ENCODE results near the gene KCNK1.
A peak's percentile ranks its signal among the peaks of the same experiment; 100 is the strongest.

The KCNK1 gene

DNA sequence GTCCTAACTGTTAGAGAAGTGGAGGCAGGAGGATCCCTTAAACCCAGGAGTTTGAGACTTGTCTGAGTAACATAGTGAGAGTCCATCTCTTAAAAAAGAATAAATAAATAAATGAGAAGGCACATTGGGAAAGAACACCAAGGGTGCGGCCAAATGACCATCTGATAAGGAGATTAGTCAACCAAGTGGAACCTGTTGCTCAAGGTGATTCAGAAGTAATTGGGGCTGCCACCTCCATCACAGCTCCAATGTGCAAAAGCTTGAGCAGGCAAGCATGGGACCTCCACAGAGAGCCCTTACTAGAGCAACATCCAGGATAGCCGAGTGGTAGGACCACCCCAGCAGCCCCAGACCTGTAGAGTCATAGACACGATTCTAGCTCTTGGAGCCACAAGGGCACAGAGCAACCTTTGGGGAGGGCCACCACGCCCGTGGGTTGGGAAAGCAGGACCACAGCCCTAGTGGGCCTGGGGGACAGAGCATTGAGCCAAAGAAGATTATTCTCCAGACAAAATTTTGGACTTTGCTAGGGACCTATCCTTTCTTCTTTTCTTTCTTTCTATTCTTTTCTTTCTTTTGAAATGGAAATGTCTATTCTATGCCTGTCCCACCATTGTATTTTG is 40.9 kb downstream of the KCNK1 start:
- H2BK120ac ChIP-seq (ENCODE audit: insufficient read depth, low read length, poor library complexity): no peak overlapping the region
- H3K4me2 ChIP-seq (ENCODE audit: low read length): no peak overlapping the region
- peaks cover 2% of the 10 kb centered on the region for H3K9me3 ChIP-seq (ENCODE audit: insufficient read depth, low read depth, low read length)
- H3K14ac ChIP-seq (ENCODE audit: low read length): no peak overlapping the region
- no peak overlapping the region for H3K9ac ChIP-seq (ENCODE audit: low read length)
- no peaks in the 10 kb centered on the region for H3K36me3 ChIP-seq (ENCODE audit: control insufficient read depth in 1 of 2, insufficient read depth in 2 of 2, low read length in 2 of 2)
- H3K23ac ChIP-seq (ENCODE audit: low read length): no peak overlapping the region
- H4K8ac ChIP-seq (ENCODE audit: low read depth, low read length): no peak overlapping the region
- H4K12ac ChIP-seq (ENCODE audit: low read depth, low read length): no peak overlapping the region
- H3K4me1 ChIP-seq (ENCODE audit: control insufficient read depth in 1 of 2, insufficient read depth in 2 of 2, low read length in 2 of 2): peaks cover 5 to 25% of the 10 kb centered on the region in 2 experiments
- H2AK5ac ChIP-seq (ENCODE audit: low read length): no peak overlapping the region
- peak overlapping the region; percentile 61 for H4K91ac ChIP-seq (ENCODE audit: low read depth, low read length)
- no CpG with 5 or more reads among the region's 5 CpGs for WGBS (ENCODE audit: extremely low coverage, insufficient coverage, insufficient read length)
- no peak overlapping the region for H3K27ac ChIP-seq (ENCODE audit: low read depth, low read length)
- no peak overlapping the region for H2BK12ac ChIP-seq (ENCODE audit: low read length)
- H2AFZ ChIP-seq (ENCODE audit: insufficient read depth, low read length, poor library complexity): no peak overlapping the region
- H3K4ac ChIP-seq (ENCODE audit: low read depth, low read length): no peak overlapping the region
- H3K27me3 ChIP-seq (ENCODE audit: insufficient read depth, low read length): no peaks in the 10 kb centered on the region
- H3K4me3 ChIP-seq (ENCODE audit: low read depth, low read length): no peak overlapping the region
- H3K79me2 ChIP-seq (ENCODE audit: control insufficient read depth, insufficient read depth, low read length, poor library complexity): no peaks in the 10 kb centered on the region
- peak; percentile 86 to 87 for DNase-seq
- no peak overlapping the region for H2BK5ac ChIP-seq (ENCODE audit: low read depth, low read length, poor library complexity)
- H3K18ac ChIP-seq (ENCODE audit: low read length): no peak overlapping the region
- H3K79me1 ChIP-seq (ENCODE audit: low read length): no peaks in the 10 kb centered on the region

DNA sequence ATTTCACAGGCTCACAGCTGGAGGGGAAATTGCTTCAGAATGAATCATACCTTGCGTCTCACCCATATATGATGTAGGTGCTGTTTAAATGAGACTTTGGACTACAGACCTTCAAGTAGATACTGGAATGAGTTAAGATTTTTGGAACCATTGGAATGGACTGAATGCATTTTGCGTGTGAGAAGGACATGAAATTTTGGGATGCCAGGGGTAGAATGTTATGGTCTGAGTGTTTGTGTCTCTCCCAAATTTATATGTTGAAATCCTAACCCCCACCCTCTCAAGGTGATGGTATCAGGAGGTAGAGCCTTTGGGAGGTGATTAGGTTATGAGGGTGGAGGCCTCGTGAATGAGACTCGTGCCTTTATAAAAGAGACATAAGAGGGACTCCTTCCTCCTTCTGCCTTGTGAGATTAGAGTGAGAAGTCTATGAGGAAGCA is 41.4 kb downstream of the KCNK1 start:
- peak; percentile 85 to 98 for DNase-seq
- Histone ChIP-seq H4K8ac (ENCODE audit: low read depth, low read length) (no peak overlapping the region), H3K23ac (ENCODE audit: low read length) (no peak overlapping the region), H3K9ac (ENCODE audit: low read length) (no peak overlapping the region), H3K27ac (ENCODE audit: low read depth, low read length) (no peak overlapping the region), H3K18ac (ENCODE audit: low read length) (no peak overlapping the region), H2AFZ (ENCODE audit: insufficient read depth, low read length, poor library complexity) (no peak overlapping the region), H3K36me3 (ENCODE audit: control insufficient read depth in 1 of 2, insufficient read depth in 2 of 2, low read length in 2 of 2) (no peaks in the 10 kb centered on the region), H3K4me1 (ENCODE audit: control insufficient read depth in 1 of 2, insufficient read depth in 2 of 2, low read length in 2 of 2) (peaks cover 5 to 25% of the 10 kb centered on the region in 2 experiments), H3K14ac (ENCODE audit: low read length) (no peak overlapping the region), H2BK12ac (ENCODE audit: low read length) (no peak overlapping the region), H3K4ac (ENCODE audit: low read depth, low read length) (no peak overlapping the region), H3K4me3 (ENCODE audit: low read depth, low read length) (no peak overlapping the region), H3K9me3 (ENCODE audit: insufficient read depth, low read depth, low read length) (peaks cover 2% of the 10 kb centered on the region), H3K27me3 (ENCODE audit: insufficient read depth, low read length) (no peaks in the 10 kb centered on the region), H2AK5ac (ENCODE audit: low read length) (no peak overlapping the region), H4K12ac (ENCODE audit: low read depth, low read length) (no peak overlapping the region), H3K4me2 (ENCODE audit: low read length) (no peak overlapping the region), H2BK120ac (ENCODE audit: insufficient read depth, low read length, poor library complexity) (no peak overlapping the region), H4K91ac (ENCODE audit: low read depth, low read length) (no peak overlapping the region), H3K79me2 (ENCODE audit: control insufficient read depth, insufficient read depth, low read length, poor library complexity) (no peaks in the 10 kb centered on the region), H3K79me1 (ENCODE audit: low read length) (no peaks in the 10 kb centered on the region), H2BK5ac (ENCODE audit: low read depth, low read length, poor library complexity) (no peak overlapping the region)
- no CpG with 5 or more reads among the region's 4 CpGs for WGBS (ENCODE audit: extremely low coverage, insufficient coverage, insufficient read length)

DNA sequence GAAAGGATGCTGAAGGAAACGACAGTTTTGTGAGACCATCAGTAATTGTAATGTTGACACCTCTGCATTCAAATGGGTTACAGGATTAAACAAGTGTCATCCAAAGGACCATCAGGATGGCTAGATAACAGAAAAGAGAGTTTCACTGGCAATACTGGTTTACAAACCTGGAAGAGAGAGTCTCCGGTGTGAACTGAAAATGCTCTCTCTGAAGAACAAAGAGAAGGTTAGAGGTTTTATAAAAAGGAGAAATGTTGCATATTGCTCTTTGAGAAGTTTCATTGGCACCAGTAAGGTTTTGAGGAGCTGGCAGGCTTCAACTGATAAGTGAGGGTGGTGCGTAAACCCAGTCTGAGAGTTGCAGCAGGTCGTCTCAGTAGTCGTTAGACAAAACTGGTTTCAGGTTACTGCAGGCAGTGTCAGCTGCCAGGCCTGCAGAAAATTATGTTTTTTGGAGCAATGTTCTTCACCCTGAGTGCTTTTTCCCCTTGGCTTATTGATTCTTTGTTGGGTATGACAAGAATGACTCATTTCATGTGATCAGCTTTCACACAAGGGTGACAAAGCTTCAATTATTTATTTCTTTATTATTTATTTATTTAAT is 42.2 kb downstream of the KCNK1 start:
- no peak overlapping the region for H2BK120ac ChIP-seq (ENCODE audit: insufficient read depth, low read length, poor library complexity)
- peaks cover 2% of the 10 kb centered on the region for H3K9me3 ChIP-seq (ENCODE audit: insufficient read depth, low read depth, low read length)
- H2BK5ac ChIP-seq (ENCODE audit: low read depth, low read length, poor library complexity): no peak overlapping the region
- no peak overlapping the region for H3K4me3 ChIP-seq (ENCODE audit: low read depth, low read length)
- H3K9ac ChIP-seq (ENCODE audit: low read length): no peak overlapping the region
- H3K14ac ChIP-seq (ENCODE audit: low read length): no peak overlapping the region
- H3K27me3 ChIP-seq (ENCODE audit: insufficient read depth, low read length): no peaks in the 10 kb centered on the region
- peak in 1 of 2 donors; percentile 22 for DNase-seq
- H3K4ac ChIP-seq (ENCODE audit: low read depth, low read length): no peak overlapping the region
- H4K12ac ChIP-seq (ENCODE audit: low read depth, low read length): no peak overlapping the region
- H4K8ac ChIP-seq (ENCODE audit: low read depth, low read length): no peak overlapping the region
- no peak overlapping the region for H3K27ac ChIP-seq (ENCODE audit: low read depth, low read length)
- no peaks in the 10 kb centered on the region for H3K79me2 ChIP-seq (ENCODE audit: control insufficient read depth, insufficient read depth, low read length, poor library complexity)
- no CpG with 5 or more reads among the region's 5 CpGs for WGBS (ENCODE audit: extremely low coverage, insufficient coverage, insufficient read length)
- no peak overlapping the region for H3K18ac ChIP-seq (ENCODE audit: low read length)
- no peak overlapping the region for H2BK12ac ChIP-seq (ENCODE audit: low read length)
- peaks cover 0 to 3% of the 10 kb centered on the region in 2 experiments for H3K36me3 ChIP-seq (ENCODE audit: control insufficient read depth in 1 of 2, insufficient read depth in 2 of 2, low read length in 2 of 2)
- H3K4me1 ChIP-seq (ENCODE audit: control insufficient read depth in 1 of 2, insufficient read depth in 2 of 2, low read length in 2 of 2): peaks cover 5 to 21% of the 10 kb centered on the region in 2 experiments
- H3K79me1 ChIP-seq (ENCODE audit: low read length): no peaks in the 10 kb centered on the region
- H3K4me2 ChIP-seq (ENCODE audit: low read length): no peak overlapping the region
- no peak overlapping the region for H2AFZ ChIP-seq (ENCODE audit: insufficient read depth, low read length, poor library complexity)
- no peak overlapping the region for H3K23ac ChIP-seq (ENCODE audit: low read length)
- no peak overlapping the region for H4K91ac ChIP-seq (ENCODE audit: low read depth, low read length)
- H2AK5ac ChIP-seq (ENCODE audit: low read length): no peak overlapping the region

DNA sequence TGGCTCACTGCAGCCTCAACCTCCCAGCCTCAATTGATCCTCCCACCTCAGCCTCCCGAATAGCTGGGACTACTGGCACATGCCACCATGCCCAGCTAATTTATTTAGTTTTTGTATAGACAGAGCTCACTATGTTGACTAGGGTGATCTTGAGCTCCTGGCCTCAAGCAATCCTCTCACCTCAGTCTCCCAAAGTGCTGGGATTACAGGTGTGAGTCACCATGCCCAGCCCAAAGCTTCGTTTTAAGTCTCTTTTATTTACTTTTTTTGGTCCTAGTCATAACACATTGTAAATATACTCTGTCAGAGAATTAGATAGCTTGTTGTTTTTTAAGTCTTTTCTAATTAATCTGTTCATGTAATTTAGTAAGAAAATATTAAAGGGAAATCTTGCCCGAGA is 42.8 kb downstream of the KCNK1 start:
- Histone ChIP-seq H3K79me2 (ENCODE audit: control insufficient read depth, insufficient read depth, low read length, poor library complexity) (no peaks in the 10 kb centered on the region), H3K23ac (ENCODE audit: low read length) (no peak overlapping the region), H3K4me3 (ENCODE audit: low read depth, low read length) (no peak overlapping the region), H3K18ac (ENCODE audit: low read length) (no peak overlapping the region), H3K14ac (ENCODE audit: low read length) (no peak overlapping the region), H3K27ac (ENCODE audit: low read depth, low read length) (no peak overlapping the region), H3K4me2 (ENCODE audit: low read length) (no peak overlapping the region), H3K9ac (ENCODE audit: low read length) (no peak overlapping the region), H4K12ac (ENCODE audit: low read depth, low read length) (no peak overlapping the region), H3K79me1 (ENCODE audit: low read length) (no peaks in the 10 kb centered on the region), H3K36me3 (ENCODE audit: control insufficient read depth in 1 of 2, insufficient read depth in 2 of 2, low read length in 2 of 2) (peaks cover 0 to 3% of the 10 kb centered on the region in 2 experiments), H3K27me3 (ENCODE audit: insufficient read depth, low read length) (no peaks in the 10 kb centered on the region), H2BK120ac (ENCODE audit: insufficient read depth, low read length, poor library complexity) (no peak overlapping the region), H2BK5ac (ENCODE audit: low read depth, low read length, poor library complexity) (no peak overlapping the region), H4K91ac (ENCODE audit: low read depth, low read length) (no peak overlapping the region), H2BK12ac (ENCODE audit: low read length) (no peak overlapping the region), H3K4me1 (ENCODE audit: control insufficient read depth in 1 of 2, insufficient read depth in 2 of 2, low read length in 2 of 2) (peaks cover 5 to 21% of the 10 kb centered on the region in 2 experiments), H3K9me3 (ENCODE audit: insufficient read depth, low read depth, low read length) (peaks cover 2% of the 10 kb centered on the region), H3K4ac (ENCODE audit: low read depth, low read length) (no peak overlapping the region), H2AFZ (ENCODE audit: insufficient read depth, low read length, poor library complexity) (no peak overlapping the region), H2AK5ac (ENCODE audit: low read length) (no peak overlapping the region), H4K8ac (ENCODE audit: low read depth, low read length) (no peak overlapping the region)
- DNase-seq: no peak
- no CpG with 5 or more reads among the region's 3 CpGs for WGBS (ENCODE audit: extremely low coverage, insufficient coverage, insufficient read length)
